NCI-H187 treated with DMSO at 0.1 percent for 48 hours (cell line): Measurements from ENCODE around the gene TRANK1.

Experiments
- DNase-seq: peaks from one replicate; lab custom pipeline; 2025; lab: John Stamatoyannopoulos, UW

Gene TRANK1

GRCh38 chr3:36803091-36803791, 141.6 kb downstream of the TRANK1 start:
- DNase-seq = no peak

- DNase-seq = no peak
Measured at GRCh38 chr3:36800533-36801116, 144.2 kb downstream of the TRANK1 start.

GRCh38 chr3:36796881-36797280, 148.0 kb downstream of the TRANK1 start:
- DNase-seq = no peak

- DNase-seq = no peak
Measured at GRCh38 chr3:36796161-36796560, 148.7 kb downstream of the TRANK1 start.

GRCh38 chr3:36795622-36796021, 149.2 kb downstream of the TRANK1 start:
- no peak for DNase-seq

GRCh38 chr3:36792342-36792741, 152.5 kb downstream of the TRANK1 start:
- no peak for DNase-seq

GRCh38 chr3:36790765-36791164, 154.1 kb downstream of the TRANK1 start:
- no peak for DNase-seq

GRCh38 chr3:36786921-36787890, 157.6 kb downstream of the TRANK1 start:
- DNase-seq = no peak

- DNase-seq = no peak
Measured at GRCh38 chr3:36784138-36784635, 160.7 kb downstream of the TRANK1 start.

- no peak for DNase-seq
Measured at GRCh38 chr3:36777424-36778218, 167.2 kb downstream of the TRANK1 start.
